Activated CD8-positive, alpha-beta T cell treated with anti-CD3 and anti-CD28 coated beads, Interleukin-2, amount 10 ng/mL, durations not matched to agents 7 days and 5 days (primary cell): Measurements from ENCODE around the gene MYRIP. TPM values are rescaled to one million over a fixed set of nuclear protein-coding genes. Genes with fewer than 3 reads are reported as not detected.
"Not testable (repeated sequence)": the region's sequence is repeated elsewhere in the genome, so short reads cannot be mapped to it uniquely, and the experiment has no call there.

Experiments
- ATAC-seq: fragments of 150-1000 bp; cut with Tn5 transposase; one replicate; pipeline ENCODE4 v1.10.0; 2021; ENCODE audit warnings: moderate library complexity
- CTCF ChIA-PET: fragments of 350-600 bp; sonication (Branson Sonifier 250); formaldehyde crosslinking; loops from one replicate; lab custom pipeline; 2021; ENCODE audit warnings: antibody characterized with exemption; lab: Charles Lee
- POLR2A ChIA-PET: fragments of 350-600 bp; sonication (Branson Sonifier 250); formaldehyde crosslinking; loops from one replicate; lab custom pipeline; 2021; ENCODE audit warnings: antibody characterized with exemption; lab: Charles Lee
- DNase-seq: peaks from one replicate; pipeline ENCODE4 v3.0.0-alpha.2; 2020
- H3K27ac Mint-ChIP-seq: one replicate; pipeline ENCODE4 v1.8.0; 2021; ENCODE audit warnings: mild to moderate bottlenecking, mixed read lengths
- H3K27me3 Mint-ChIP-seq: one replicate; pipeline ENCODE4 v1.8.0; 2021; ENCODE audit warnings: low read depth, mixed read lengths
- H3K36me3 Mint-ChIP-seq: one replicate; pipeline ENCODE4 v1.8.0; 2021; ENCODE audit warnings: low read depth, mixed read lengths
- H3K4me1 Mint-ChIP-seq: one replicate; pipeline ENCODE4 v1.8.0; 2021; ENCODE audit warnings: low read depth, mixed read lengths
- H3K4me3 Mint-ChIP-seq: one replicate; pipeline ENCODE4 v1.8.0; 2021; ENCODE audit warnings: mild to moderate bottlenecking, mixed read lengths
- H3K9me3 Mint-ChIP-seq: one replicate; pipeline ENCODE4 v1.8.0; 2022; ENCODE audit warnings: mixed read lengths; ENCODE audit not compliant: insufficient read depth
- total RNA-seq, 2 experiments: library from RNA; stranded (reverse); gene quantifications; one replicate each; pipeline ENCODE4 v1.2.3, GENCODE V29; 2021

The MYRIP gene
- total RNA-seq, 2 experiments from 2014 or later = not detected

DNA sequence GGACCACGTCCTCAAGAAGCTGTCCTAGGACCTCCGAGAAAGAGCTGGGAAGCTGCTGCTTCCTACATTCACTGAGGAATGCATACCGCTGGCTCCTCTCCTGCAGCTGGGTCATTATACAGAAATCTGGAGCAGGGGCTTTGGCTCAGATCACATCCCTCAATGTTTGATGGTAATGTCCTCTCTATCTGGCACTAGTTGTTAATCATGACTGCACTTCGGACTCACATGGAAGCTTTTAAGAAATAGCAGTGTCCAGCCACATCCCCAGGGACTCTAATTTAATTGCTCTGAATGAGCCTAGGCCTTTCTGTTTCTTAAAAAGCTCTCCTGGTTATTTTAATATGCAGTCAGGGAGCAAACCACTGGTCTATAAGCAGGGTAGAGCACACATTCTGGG lies 25.7 kb upstream of the MYRIP start:
- ChIA-PET POLR2A (interaction anchor here (0.6 kb wide), 1 partner anchor 45 kb away, joined by 3 read pairs; no protein-coding TSS in a partner anchor), CTCF (no interaction called here)
- Mint-ChIP-seq H3K27me3 (no peaks in the 10 kb centered on the region), H3K27ac (no peak overlapping the region), H3K36me3 (no peaks in the 10 kb centered on the region), H3K4me3 (no peak overlapping the region), H3K4me1 (no peaks in the 10 kb centered on the region), H3K9me3 (no peaks in the 10 kb centered on the region)
- ATAC-seq (no peak), DNase-seq (no peak)

DNA sequence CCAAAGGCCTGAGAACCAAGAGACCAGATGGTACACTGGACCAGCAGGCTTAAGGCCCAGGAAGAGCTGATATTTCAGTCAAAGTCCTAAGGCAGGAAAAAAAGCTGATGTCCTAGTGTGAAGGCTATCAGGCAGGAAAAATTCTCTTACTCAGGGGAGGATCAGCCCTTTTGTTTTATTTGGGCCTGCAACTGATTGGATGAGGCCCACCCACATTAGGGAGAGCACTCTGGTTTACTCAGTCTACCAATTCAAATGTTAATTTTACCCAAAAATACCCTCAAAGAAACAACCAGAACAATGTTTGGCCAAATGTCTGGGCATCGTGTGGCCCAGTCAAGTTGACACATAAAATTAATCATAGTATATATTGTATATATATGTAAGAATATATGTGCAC lies 24.5 kb upstream of the MYRIP start:
- CTCF ChIA-PET = no interaction called here

DNA sequence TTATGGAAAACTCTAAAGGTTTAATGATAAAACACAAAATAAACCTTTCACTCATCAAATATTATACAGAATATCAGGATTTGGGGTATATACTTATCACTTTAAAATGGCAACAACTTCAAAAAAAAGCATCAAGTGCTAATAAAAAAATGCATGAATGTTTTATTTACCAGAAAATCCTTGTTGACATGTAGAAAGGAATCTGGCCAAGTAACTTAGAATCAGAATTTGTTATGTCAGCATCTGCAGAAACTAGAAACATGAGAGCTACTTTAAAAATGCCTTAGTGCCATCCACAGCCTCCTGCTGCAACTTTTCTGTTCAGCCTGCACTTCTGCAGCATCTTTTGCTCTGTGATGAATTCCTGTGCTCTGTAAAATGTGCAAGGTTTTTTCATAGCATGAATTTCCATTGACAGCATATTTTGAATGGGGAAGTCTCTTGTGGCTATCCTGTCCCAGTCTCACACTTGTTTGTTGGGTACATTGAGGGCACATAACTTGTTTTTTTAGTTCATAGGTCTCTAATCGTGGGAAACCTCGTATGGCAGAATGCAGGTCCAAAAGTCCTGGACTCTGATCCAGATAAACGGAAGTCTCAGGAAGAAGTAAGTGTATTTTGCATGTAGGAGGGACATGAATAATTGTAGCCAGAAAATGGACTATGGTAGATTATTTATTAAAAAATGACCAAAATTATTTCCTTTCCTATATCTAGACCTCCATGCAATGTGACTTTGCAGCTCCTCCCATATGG lies 21.1 kb upstream of the MYRIP start:
- H3K36me3 Mint-ChIP-seq = no peaks in the 10 kb centered on the region
- no peak overlapping the region for H3K27ac Mint-ChIP-seq

More for the DNA sequence above, 24.5 kb upstream of the MYRIP start:
- Mint-ChIP-seq H3K4me3 (no peak overlapping the region), H3K36me3 (no peaks in the 10 kb centered on the region), H3K9me3 (no peaks in the 10 kb centered on the region), H3K27me3 (no peaks in the 10 kb centered on the region), H3K27ac (no peak overlapping the region), H3K4me1 (no peaks in the 10 kb centered on the region)
- ATAC-seq (no peak), DNase-seq (no peak)
- POLR2A ChIA-PET = no interaction called here

DNA sequence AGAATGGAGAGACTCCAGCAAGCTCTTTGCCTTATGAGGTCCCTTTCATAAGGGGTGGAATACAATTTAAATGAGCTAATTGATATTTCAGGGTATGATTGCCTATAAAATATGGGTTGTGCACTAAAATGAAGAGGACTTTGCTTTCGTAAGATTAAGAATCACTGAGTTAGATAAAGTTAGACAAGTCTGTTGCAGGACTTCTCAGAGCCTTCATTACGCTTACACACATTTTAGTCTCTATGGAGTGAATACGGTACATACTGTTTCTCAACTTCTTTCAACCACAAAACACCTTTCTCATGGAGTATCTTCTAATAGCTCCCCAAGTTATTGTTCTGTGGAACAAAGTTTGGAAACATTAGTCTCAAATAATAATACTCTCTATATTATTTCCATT lies 17.8 kb upstream of the MYRIP start:
- CTCF ChIA-PET = no interaction called here
- H3K4me3 Mint-ChIP-seq = no peak overlapping the region
- DNase-seq = no peak
- no peak for ATAC-seq
- H3K9me3 Mint-ChIP-seq = no peaks in the 10 kb centered on the region
- H3K36me3 Mint-ChIP-seq = no peaks in the 10 kb centered on the region
- POLR2A ChIA-PET = no interaction called here
- H3K27me3 Mint-ChIP-seq = no peaks in the 10 kb centered on the region
- H3K27ac Mint-ChIP-seq = no peak overlapping the region
- no peaks in the 10 kb centered on the region for H3K4me1 Mint-ChIP-seq

More for the DNA sequence above, 21.1 kb upstream of the MYRIP start:
- no peak overlapping the region for H3K4me3 Mint-ChIP-seq
- ATAC-seq = no peak
- CTCF ChIA-PET = no interaction called here
- no peaks in the 10 kb centered on the region for H3K4me1 Mint-ChIP-seq
- POLR2A ChIA-PET = no interaction called here
- DNase-seq = no peak
- H3K9me3 Mint-ChIP-seq = no peaks in the 10 kb centered on the region
- no peaks in the 10 kb centered on the region for H3K27me3 Mint-ChIP-seq

DNA sequence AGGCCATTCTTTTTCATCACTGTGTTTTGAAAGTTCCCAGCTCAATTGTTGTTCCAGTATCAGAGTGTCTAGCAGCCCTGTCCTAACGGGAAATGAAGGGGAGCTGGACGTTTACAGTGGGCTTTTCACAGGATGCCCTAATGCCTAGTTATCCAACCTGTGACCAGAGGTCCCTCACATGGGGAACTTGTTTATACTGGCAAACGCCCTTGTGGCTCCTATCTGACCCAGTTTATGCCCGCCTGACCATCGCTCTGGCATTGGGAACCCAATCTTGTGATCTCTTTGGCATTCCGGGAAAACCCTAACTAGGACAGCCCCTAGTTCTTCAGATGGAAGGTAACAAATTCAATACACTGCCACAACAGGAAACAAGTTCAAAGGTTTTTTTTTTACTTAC lies 14.5 kb upstream of the MYRIP start:
- DNase-seq (no peak), ATAC-seq (no peak)
- no peaks in the 10 kb centered on the region for H3K9me3 Mint-ChIP-seq
- H3K36me3 Mint-ChIP-seq = no peaks in the 10 kb centered on the region
- ChIA-PET POLR2A (no interaction called here), CTCF (no interaction called here)
- H3K4me1 Mint-ChIP-seq = no peaks in the 10 kb centered on the region
- H3K27me3 Mint-ChIP-seq = peaks cover 4% of the 10 kb centered on the region
- H3K27ac Mint-ChIP-seq = no peak overlapping the region
- no peak overlapping the region for H3K4me3 Mint-ChIP-seq

DNA sequence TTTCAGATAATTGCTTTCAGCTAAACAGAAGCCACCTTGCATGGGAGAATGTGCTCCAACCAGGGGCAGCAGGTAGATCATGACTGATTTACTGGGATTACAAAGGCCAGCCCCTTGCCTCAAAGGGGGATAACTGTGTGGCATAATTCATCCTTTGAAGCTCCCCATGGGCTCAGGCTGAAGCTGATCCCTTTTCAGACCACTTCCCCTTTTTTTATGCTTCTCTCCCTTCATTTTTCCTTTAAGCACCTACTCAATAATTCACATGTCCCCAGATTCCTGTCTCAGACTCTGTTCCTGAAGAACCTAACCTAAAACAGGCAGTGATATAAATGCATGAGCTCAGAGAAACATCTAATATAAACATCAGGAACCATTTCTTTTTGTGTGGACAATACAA lies 8.2 kb upstream of the MYRIP start:
- no peak for DNase-seq
- Mint-ChIP-seq H3K4me3 (no peak overlapping the region), H3K4me1 (no peaks in the 10 kb centered on the region), H3K27me3 (peaks cover 8% of the 10 kb centered on the region), H3K36me3 (no peaks in the 10 kb centered on the region), H3K27ac (no peak overlapping the region), H3K9me3 (no peaks in the 10 kb centered on the region)
- no peak for ATAC-seq
- ChIA-PET POLR2A (no interaction called here), CTCF (no interaction called here)

DNA sequence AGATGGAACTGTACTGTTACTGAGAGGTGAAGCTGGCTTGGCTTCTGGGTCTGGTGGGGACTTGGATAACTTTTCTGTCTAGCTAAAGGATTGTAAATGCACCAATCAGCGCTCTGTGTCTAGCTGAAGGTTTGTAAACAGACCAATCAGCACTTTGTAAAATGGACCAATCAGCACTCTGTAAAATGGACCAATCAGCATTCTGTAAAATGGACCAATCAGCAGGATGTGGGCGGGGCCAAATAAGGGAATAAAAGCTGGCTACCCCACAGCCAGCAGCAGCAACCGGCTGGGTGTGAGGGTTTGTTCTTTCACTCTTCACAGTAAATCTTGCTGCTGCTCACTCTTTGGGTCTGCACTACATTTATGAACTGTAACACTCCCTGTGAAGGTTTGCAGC lies 6.9 kb upstream of the MYRIP start:
- H3K9me3 Mint-ChIP-seq, H3K4me1 Mint-ChIP-seq, H3K36me3 Mint-ChIP-seq, H3K4me3 Mint-ChIP-seq, POLR2A ChIA-PET, ATAC-seq, DNase-seq, H3K27ac Mint-ChIP-seq: not testable (repeated sequence)
- CTCF ChIA-PET = interaction anchor here (1.5 kb wide), 1 partner anchor 10 kb away, joined by 3 read pairs; no protein-coding TSS in a partner anchor
- peaks cover 18% of the 10 kb centered on the region for H3K27me3 Mint-ChIP-seq

DNA sequence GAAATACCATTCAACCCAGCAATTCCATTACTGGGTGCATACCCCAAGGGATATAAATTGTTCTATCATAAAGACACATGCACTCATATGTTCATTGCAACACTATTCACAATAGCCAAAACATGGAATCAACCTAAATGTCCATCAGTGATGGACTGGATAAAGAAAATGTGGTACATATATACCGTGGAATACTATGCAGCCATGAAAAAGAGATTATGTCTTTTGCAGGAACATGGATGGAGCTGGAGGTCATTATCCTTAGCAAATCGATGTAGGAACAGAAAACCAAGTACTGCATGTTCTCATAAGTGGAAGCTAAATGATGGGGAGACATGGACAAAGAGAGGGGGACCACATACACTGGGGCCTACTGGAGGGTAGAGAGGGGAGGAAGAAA lies 5.5 kb upstream of the MYRIP start:
- Mint-ChIP-seq H3K4me1 (peaks cover 4% of the 10 kb centered on the region), H3K36me3 (no peaks in the 10 kb centered on the region), H3K9me3 (no peaks in the 10 kb centered on the region), H3K4me3 (no peak overlapping the region), H3K27ac (no peak overlapping the region), H3K27me3 (peaks cover 31% of the 10 kb centered on the region)
- ChIA-PET CTCF (interaction anchor here (1.0 kb wide), 1 partner anchor 9 kb away, joined by 5 read pairs; no protein-coding TSS in a partner anchor), POLR2A (no interaction called here)
- DNase-seq (no peak), ATAC-seq (no peak)

DNA sequence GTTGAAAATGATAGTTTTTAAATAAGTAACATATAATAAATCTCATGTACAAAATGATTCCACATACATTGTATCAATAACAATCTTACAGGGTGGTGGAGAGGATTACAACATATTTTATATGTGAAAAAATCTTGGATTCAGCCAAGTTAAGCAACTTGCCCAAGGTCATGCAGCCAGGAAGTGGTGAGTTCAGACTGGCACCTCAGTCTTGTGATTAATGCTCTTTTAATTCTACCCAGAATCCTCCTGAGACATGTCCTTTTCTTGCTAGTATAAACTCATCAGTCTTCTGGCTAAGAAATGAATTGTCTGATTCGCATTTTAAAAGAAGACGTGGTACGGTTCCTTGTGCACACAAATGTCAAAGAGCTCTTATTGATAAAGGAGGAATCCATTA lies 4.5 kb upstream of the MYRIP start:
- Mint-ChIP-seq H3K27ac (no peak overlapping the region), H3K36me3 (no peaks in the 10 kb centered on the region), H3K4me3 (no peak overlapping the region), H3K27me3 (peaks cover 31% of the 10 kb centered on the region), H3K9me3 (no peaks in the 10 kb centered on the region), H3K4me1 (peaks cover 7% of the 10 kb centered on the region)
- DNase-seq (no peak), ATAC-seq (no peak)
- POLR2A ChIA-PET = interaction anchor here (0.6 kb wide), 1 partner anchor 377 kb away, joined by 3 read pairs; no protein-coding TSS in a partner anchor
- CTCF ChIA-PET = interaction anchor here (1.0 kb wide), 1 partner anchor 8 kb away, joined by 5 read pairs; no protein-coding TSS in a partner anchor

DNA sequence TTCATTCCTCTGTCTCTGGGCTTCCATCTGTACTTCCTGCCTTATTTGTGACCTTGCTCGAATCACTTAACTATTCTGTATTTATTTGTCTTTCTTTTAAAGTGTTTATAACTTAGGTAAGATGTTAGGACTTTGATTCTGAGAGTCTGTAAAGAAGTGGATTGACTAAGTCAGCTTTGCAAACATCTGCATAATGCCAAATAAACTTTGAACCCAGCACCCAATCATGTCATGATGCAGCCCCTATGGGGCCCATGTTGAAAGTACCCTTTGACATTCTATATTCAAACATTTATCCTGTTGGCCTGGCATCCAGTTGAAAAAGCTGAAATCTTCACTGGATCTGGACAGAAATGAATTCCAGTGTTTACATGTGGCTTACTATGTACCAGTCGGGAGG lies 3.8 kb upstream of the MYRIP start:
- ChIA-PET CTCF (no interaction called here), POLR2A (no interaction called here)
- H3K27ac Mint-ChIP-seq = no peak overlapping the region
- H3K4me3 Mint-ChIP-seq = no peak overlapping the region
- no peak for DNase-seq
- H3K27me3 Mint-ChIP-seq = peaks cover 38% of the 10 kb centered on the region
- ATAC-seq = no peak
- peaks cover 14% of the 10 kb centered on the region for H3K4me1 Mint-ChIP-seq
- peaks cover 3% of the 10 kb centered on the region for H3K36me3 Mint-ChIP-seq
- H3K9me3 Mint-ChIP-seq = no peaks in the 10 kb centered on the region

DNA sequence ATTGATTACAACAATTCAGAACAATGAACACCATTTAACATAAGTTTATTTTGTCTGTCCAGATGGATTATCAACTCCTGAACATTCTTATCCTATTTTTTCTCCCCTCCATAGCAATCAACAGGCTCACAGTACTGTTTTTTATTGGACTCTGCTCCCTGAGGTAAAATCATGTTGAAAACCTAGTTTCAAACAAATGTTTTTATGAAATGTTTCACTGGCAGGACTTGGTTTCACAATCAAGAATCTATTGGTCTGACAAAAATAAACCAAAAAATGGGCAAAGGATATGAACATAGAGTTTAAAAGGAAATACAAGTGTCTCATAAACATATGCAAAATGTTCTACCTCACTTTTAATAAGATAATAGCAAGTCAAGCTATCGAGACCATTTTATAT lies 2.6 kb upstream of the MYRIP start:
- ChIA-PET POLR2A (no interaction called here), CTCF (no interaction called here)
- no peak overlapping the region for H3K27ac Mint-ChIP-seq
- H3K4me1 Mint-ChIP-seq = peaks cover 15% of the 10 kb centered on the region
- H3K36me3 Mint-ChIP-seq = peaks cover 3% of the 10 kb centered on the region
- no peak for DNase-seq
- no peak for ATAC-seq
- H3K27me3 Mint-ChIP-seq = peaks cover 49% of the 10 kb centered on the region
- H3K9me3 Mint-ChIP-seq = no peaks in the 10 kb centered on the region
- H3K4me3 Mint-ChIP-seq = no peak overlapping the region

DNA sequence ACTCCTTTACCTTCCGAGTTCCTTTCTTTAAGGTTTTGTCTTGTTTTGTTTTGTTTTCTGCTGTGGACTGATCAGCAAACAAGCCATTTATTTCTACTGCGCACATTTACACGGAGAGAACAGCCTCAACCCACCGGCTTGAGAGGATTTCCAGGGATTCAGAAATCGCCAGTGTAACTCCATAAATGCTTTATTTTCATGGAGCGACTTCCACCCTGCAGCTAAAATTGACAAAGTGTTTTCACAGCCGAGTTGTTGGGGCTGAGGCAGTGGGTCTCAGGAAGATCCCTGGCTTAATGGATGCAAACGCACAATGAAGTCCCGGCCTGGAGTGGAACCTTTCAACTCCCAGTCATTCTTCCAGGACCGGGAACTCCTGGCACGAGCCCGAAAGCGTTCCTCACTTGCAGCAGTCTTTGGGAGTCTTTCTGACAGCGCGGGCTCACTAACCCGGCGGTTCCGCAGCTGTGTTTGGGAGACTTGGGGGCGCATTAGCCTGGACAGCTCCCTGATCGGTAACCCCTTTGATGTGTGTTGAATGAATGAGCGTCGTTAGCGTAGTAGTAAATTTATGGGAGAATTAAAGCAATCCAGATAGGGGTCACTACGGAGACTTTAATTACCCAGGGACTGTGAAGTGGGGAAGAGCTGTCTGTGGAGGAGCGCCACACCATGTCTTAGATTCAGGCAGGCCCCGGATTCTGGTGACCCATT lies 785 bp upstream of the MYRIP start:
- ATAC-seq (peak; percentile 15), DNase-seq (no peak)
- ChIA-PET CTCF (no interaction called here), POLR2A (no interaction called here)
- Mint-ChIP-seq H3K27me3 (peaks cover 54% of the 10 kb centered on the region), H3K4me1 (peaks cover 15% of the 10 kb centered on the region), H3K27ac (no peak overlapping the region), H3K4me3 (peak overlapping the region; percentile 1), H3K9me3 (no peaks in the 10 kb centered on the region), H3K36me3 (peaks cover 3% of the 10 kb centered on the region)
